Measurements from ENCODE around the gene CLTA.

- no peak for TF ChIP-seq CTCF (IDR thresholded peaks at IDR 0.05; ENCODE audit: low read length)
- no peak for TF ChIP-seq EZH2 (IDR thresholded peaks at IDR 0.05; ENCODE audit: borderline replicate concordance, low read length)
Measured at GRCh38 chr9:36156116-36156515, 34.6 kb upstream of the CLTA start.

All from OCI-LY1 (cell line).